H1 (cell line): ENCODE results near the gene IYD. TPM values are rescaled to one million over a fixed set of nuclear protein-coding genes. Genes with fewer than 3 reads are reported as not detected.

Experiments used
- CTCF ChIA-PET: fragments of 300-600 bp; sonication (Branson Sonifier 250); formaldehyde crosslinking; loops from one replicate; lab custom pipeline; 2021; ENCODE audit not compliant: partially characterized antibody; lab: Charles Lee
- POLR2A ChIA-PET: fragments of 300-600 bp; sonication (Branson Sonifier 250); formaldehyde crosslinking; loops from one replicate; lab custom pipeline; 2021; ENCODE audit warnings: inconsistent platforms; ENCODE audit not compliant: partially characterized antibody; lab: Charles Lee
- DNase-seq, 2 experiments: peaks; one replicate each; pipeline versions ENCODE4 v3.0.0 to v3.0.0-alpha.2; 2010 to 2022; ENCODE audit warnings: low spot score in 2 of 2, low read depth in 1 of 2, mixed read lengths in 1 of 2
- FAIRE-seq: peaks from 2 replicates; lab custom pipeline; 2011; peaks lifted over from hg19 to GRCh38; lab: Jason Lieb, UNC
- H2AFZ ChIP-seq: 2 replicates; pipeline ENCODE4 v1.8.1; 2012; ENCODE audit warnings: low read length, inconsistent platforms
- H2AK5ac ChIP-seq: 2 replicates; pipeline ENCODE4 v1.6.1; 2013; ENCODE audit warnings: low read depth, low read length
- H2BK120ac ChIP-seq: replicated peaks from 2 replicates; pipeline ENCODE3; 2013; ENCODE audit warnings: low read depth, low read length, inconsistent platforms
- H2BK12ac ChIP-seq: 2 replicates; pipeline ENCODE4 v1.6.1; 2013; ENCODE audit warnings: low read depth, low read length
- H2BK15ac ChIP-seq: 2 replicates; pipeline ENCODE4 v1.6.1; 2013; ENCODE audit warnings: low read length
- H2BK20ac ChIP-seq: 2 replicates; pipeline ENCODE4 v1.6.1; 2013; ENCODE audit warnings: low read length
- H2BK5ac ChIP-seq: 2 replicates; pipeline ENCODE4 v1.6.1; 2013; ENCODE audit warnings: low read depth, low read length
- H3K14ac ChIP-seq: 2 replicates; pipeline ENCODE4 v1.6.1; 2013; ENCODE audit warnings: inconsistent platforms; ENCODE audit not compliant: insufficient read length
- H3K18ac ChIP-seq: 2 replicates; pipeline ENCODE4 v1.6.1; 2013; ENCODE audit warnings: low read length; ENCODE audit errors: extremely low read depth
- H3K23ac ChIP-seq: 2 replicates; pipeline ENCODE4 v1.6.1; 2013; ENCODE audit warnings: inconsistent platforms; ENCODE audit not compliant: insufficient read length
- H3K23me2 ChIP-seq: 2 replicates; pipeline ENCODE4 v1.6.1; 2013; ENCODE audit warnings: low read depth, low read length
- H3K27ac ChIP-seq: 2 replicates; pipeline ENCODE4 v1.6.1; 2011; ENCODE audit warnings: low read depth, low read length, inconsistent platforms
- H3K27me3 ChIP-seq, 4 experiments: replicated peaks in 1 of 4; 1 replicate in 1 of 4; 2 replicates in 3 of 4; pipeline versions ENCODE4 v1.6.1 to v1.8.1; 2011 to 2013; ENCODE audit warnings: low read length in 3 of 4, mild to moderate bottlenecking in 3 of 4, inconsistent platforms in 2 of 4, mixed read lengths in 2 of 4, moderate library complexity in 1 of 4; ENCODE audit not compliant: control insufficient read depth in 3 of 4, insufficient read depth in 3 of 4; ENCODE audit errors: extremely low read depth in 1 of 4
- H3K36me3 ChIP-seq, 4 experiments: 2 replicates each; pipeline versions ENCODE4 v1.6.1 to v1.8.1; 2011 to 2013; ENCODE audit warnings: mild to moderate bottlenecking in 4 of 4, low read length in 3 of 4, moderate library complexity in 2 of 4, control low read depth in 1 of 4, inconsistent platforms in 1 of 4; ENCODE audit not compliant: insufficient read depth in 4 of 4, control insufficient read depth in 2 of 4
- H3K4ac ChIP-seq: replicated peaks from 2 replicates; pipeline ENCODE3; 2013; ENCODE audit warnings: low read length, low read depth, mixed read lengths, inconsistent platforms; ENCODE audit not compliant: insufficient read length
- H3K4me1 ChIP-seq, 4 experiments: replicated peaks in 1 of 4; 1 replicate in 1 of 4; 2 replicates in 3 of 4; pipeline versions ENCODE4 v1.6.1 to v1.8.1; 2011 to 2013; ENCODE audit warnings: low read length in 3 of 4, inconsistent platforms in 2 of 4, mixed read lengths in 1 of 4; ENCODE audit not compliant: insufficient read depth in 4 of 4, control insufficient read depth in 3 of 4
- H3K4me2 ChIP-seq, 2 experiments: 2 replicates each; pipeline versions ENCODE4 v1.6.1 to v1.8.1; 2011 to 2013; ENCODE audit warnings: low read depth in 2 of 2, low read length in 2 of 2, control low read depth in 1 of 2, inconsistent platforms in 1 of 2, mild to moderate bottlenecking in 1 of 2; ENCODE audit not compliant: insufficient read depth in 1 of 2
- H3K4me3 ChIP-seq, 4 experiments: fragments of 200-600, 300-600 bp in 1 of 4; sonication (generic), shearing (Covaris generic), sonication (Bioruptor Twin) in 1 of 4; 2 replicates each; pipeline versions ENCODE4 v1.5.1 to v1.8.1; 2011 to 2016; ENCODE audit warnings: low read length in 4 of 4, low read depth in 3 of 4, control low read depth in 2 of 4, inconsistent platforms in 2 of 4, mild to moderate bottlenecking in 2 of 4, mixed read lengths in 1 of 4, moderate library complexity in 1 of 4; ENCODE audit not compliant: insufficient read depth in 2 of 4; ENCODE audit errors: extremely low read depth in 1 of 4
- H3K56ac ChIP-seq: replicated peaks from 2 replicates; pipeline ENCODE3; 2013; ENCODE audit warnings: low read depth, mild to moderate bottlenecking, mixed read lengths, low read length, inconsistent platforms; ENCODE audit not compliant: insufficient read length
- H3K79me1 ChIP-seq: 2 replicates; pipeline ENCODE4 v1.6.1; 2013; ENCODE audit warnings: low read depth, low read length, control low read depth
- H3K79me2 ChIP-seq, 2 experiments: 2 replicates each; pipeline versions ENCODE4 v1.6.1 to v1.8.1; 2012 to 2013; ENCODE audit warnings: low read length in 2 of 2, mild to moderate bottlenecking in 2 of 2, inconsistent platforms in 1 of 2; ENCODE audit not compliant: insufficient read depth in 2 of 2, control insufficient read depth in 1 of 2
- H3K9ac ChIP-seq, 4 experiments: replicated peaks in 1 of 4; 1 replicate in 1 of 4; 2 replicates in 3 of 4; pipeline versions ENCODE4 v1.6.1 to v1.8.1; 2011 to 2013; ENCODE audit warnings: low read depth in 3 of 4, low read length in 3 of 4, control low read depth in 2 of 4, mild to moderate bottlenecking in 2 of 4, moderate library complexity in 2 of 4, inconsistent platforms in 1 of 4; ENCODE audit errors: extremely low read depth in 1 of 4
- H3K9me3 ChIP-seq, 2 experiments: 2 replicates each; pipeline versions ENCODE4 v1.6.1 to v1.8.1; 2012 to 2013; ENCODE audit warnings: mild to moderate bottlenecking in 2 of 2, moderate library complexity in 2 of 2, control low read depth in 1 of 2, inconsistent platforms in 1 of 2, low read depth in 1 of 2, low read length in 1 of 2, mixed read lengths in 1 of 2; ENCODE audit not compliant: insufficient read depth in 2 of 2
- H4K20me1 ChIP-seq, 2 experiments: replicated peaks in 1 of 2; 2 replicates each; pipeline versions ENCODE3 to v1.8.1; 2011 to 2013; ENCODE audit warnings: inconsistent platforms in 2 of 2, low read length in 2 of 2, mild to moderate bottlenecking in 1 of 2; ENCODE audit not compliant: insufficient read depth in 2 of 2, control insufficient read depth in 1 of 2
- H4K5ac ChIP-seq: 2 replicates; pipeline ENCODE4 v1.6.1; 2013; ENCODE audit warnings: low read length, low read depth, mixed read lengths, inconsistent platforms; ENCODE audit not compliant: insufficient read length
- H4K8ac ChIP-seq: 2 replicates; pipeline ENCODE4 v1.8.0; 2013; ENCODE audit warnings: mild to moderate bottlenecking, moderate library complexity, low read length, inconsistent platforms; ENCODE audit not compliant: insufficient read depth; ENCODE audit errors: extremely low read depth
- H4K91ac ChIP-seq: replicated peaks from 2 replicates; pipeline ENCODE3; 2013; ENCODE audit warnings: low read length, mixed read lengths, inconsistent platforms; ENCODE audit not compliant: insufficient read length
- BCL11A ChIP-seq, 2 experiments: IDR thresholded peaks; one replicate each; pipeline ENCODE4 v1.6.1; 2011; ENCODE audit warnings: low read depth in 2 of 2, low read length in 2 of 2, mild to moderate bottlenecking in 2 of 2
- CBX5 ChIP-seq: fragments of 300-800, 300-1000 bp; sonication (generic); IDR thresholded peaks from 2 replicates; pipeline ENCODE4 v1.7.1; 2016; ENCODE audit warnings: antibody characterized with exemption, low read length, low read depth
- GTF2F1 ChIP-seq: IDR thresholded peaks from 2 replicates; pipeline ENCODE4 v1.6.1; 2012; ENCODE audit warnings: low read depth, low read length, improper control_type of control experiment, borderline replicate concordance
- JUND ChIP-seq: IDR thresholded peaks from 2 replicates; pipeline ENCODE4 v1.6.1; 2011; ENCODE audit warnings: mild to moderate bottlenecking, improper control_type of control experiment, low read length
- KDM4A ChIP-seq: IDR thresholded peaks from one replicate; pipeline ENCODE4 v1.7.1; 2012; ENCODE audit warnings: low read depth, mild to moderate bottlenecking, moderate library complexity, low read length, inconsistent platforms; ENCODE audit not compliant: severe bottlenecking
- NRF1 ChIP-seq: IDR thresholded peaks from 2 replicates; pipeline ENCODE4 v1.6.1; 2011; ENCODE audit warnings: mild to moderate bottlenecking, low read depth, low read length, improper control_type of control experiment
- RNF2 ChIP-seq: fragments of 200-900, 300-1000 bp; sonication (generic); IDR thresholded peaks from 2 replicates; pipeline ENCODE4 v1.7.1; 2016; ENCODE audit warnings: borderline replicate concordance, low read depth, mild to moderate bottlenecking, antibody characterized with exemption, low read length; ENCODE audit not compliant: poor library complexity, severe bottlenecking; ENCODE audit errors: missing control alignments
- SIN3A ChIP-seq, 2 experiments: IDR thresholded peaks in 1 of 2; conservative IDR thresholded peaks in 1 of 2; 2 replicates each; pipeline ENCODE4 v1.6.1; 2011 to 2012; ENCODE audit warnings: low read length in 2 of 2, improper control_type of control experiment in 1 of 2, low read depth in 1 of 2, mild to moderate bottlenecking in 1 of 2
- SUZ12 ChIP-seq: fragments of 200-600 bp; sonication (generic); IDR thresholded peaks from 2 replicates; pipeline ENCODE4 v1.6.1; 2012; ENCODE audit warnings: mild to moderate bottlenecking, inconsistent platforms, low read length, moderate library complexity, mixed read lengths
- TCF12 ChIP-seq: IDR thresholded peaks from 2 replicates; pipeline ENCODE4 v1.6.1; 2011; ENCODE audit warnings: low read depth, mild to moderate bottlenecking, low read length
- WGBS, 2 experiments: shearing (Covaris generic) in 1 of 2; methylation state at CpG; one replicate each; pipeline versions ENCODE4 v1.1.6 to v1.1.7; 2013 to 2015; ENCODE audit warnings: low lambda C conversion rate in 2 of 2, mixed read lengths in 2 of 2, inconsistent platforms in 1 of 2, low coverage in 1 of 2, missing lambda C conversion rate in 1 of 2; ENCODE audit not compliant: insufficient replicate concordance in 2 of 2, insufficient coverage in 1 of 2, insufficient read length in 1 of 2; ENCODE audit errors: extremely low coverage in 1 of 2, missing lambda C conversion rate in 1 of 2; 5-methylcytosine and 5-hydroxymethylcytosine counted together
- polyA plus RNA-seq, 7 experiments: library from polyadenylated mRNA; depleted of rRNA in 3 of 7; stranded (reverse) in 5 of 7; unstranded in 2 of 7; fragments of >200 nt in 5 of 7; fragments of 200-250 nt in 2 of 7; gene quantifications; 1 replicate in 5 of 7; 2 replicates in 1 of 7; 4 replicates in 1 of 7; pipeline versions ENCODE4 v1.2.1 to v1.2.3, GENCODE V29; 2011 to 2013; ENCODE audit warnings: missing spikeins in 2 of 7, mixed read lengths in 2 of 7
- total RNA-seq: library from RNA; stranded (reverse); fragmentation: NEBNext Ultra II Directional; extraction: Animal tissue kit (Norgen Biotek cat#: 25700); gene quantifications from 2 replicates; pipeline ENCODE4 v1.2.1, GENCODE V29; 2021
- TF ChIP-seq, protein P1 (sequence below): IDR thresholded peaks from 2 replicates; pipeline ENCODE4 v1.6.1; 2012; ENCODE audit warnings: inconsistent platforms

Gene IYD
- total and polyA plus RNA-seq, 2 of the 8 experiments (the other 6 are each of a cell fraction or from before 2014, with no cell fraction given) = not detected

DNA sequence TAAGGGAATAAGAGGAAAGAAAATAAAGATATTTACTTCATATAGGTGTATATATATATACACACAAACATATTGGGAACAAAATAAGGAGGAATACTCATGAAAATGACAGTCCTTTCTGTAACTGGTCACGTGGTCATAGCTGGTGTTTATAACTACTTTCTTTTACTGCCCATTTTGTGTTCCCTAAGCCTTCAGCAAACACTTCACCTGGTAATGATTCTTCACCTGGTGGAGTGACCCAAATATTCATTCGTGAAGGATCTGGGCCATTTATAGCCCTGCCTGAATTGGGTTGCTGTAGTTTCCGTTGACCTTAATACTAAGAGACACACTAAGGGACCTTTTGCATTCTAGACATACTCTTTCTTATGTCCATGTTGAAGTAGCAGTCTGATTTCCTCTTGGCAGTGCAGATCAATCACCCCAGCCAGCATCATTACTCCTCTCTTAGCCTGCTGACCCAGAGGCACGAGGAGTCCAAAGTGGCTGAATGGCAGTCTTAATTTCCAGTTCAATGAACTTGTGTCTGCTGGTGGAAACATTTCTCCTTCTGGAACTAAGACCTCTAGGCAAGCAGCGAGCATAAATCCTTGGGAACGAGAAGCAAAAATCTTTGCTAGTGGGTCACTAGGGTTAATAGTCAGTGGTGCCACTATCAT lies 39.9 kb upstream of the IYD start:
- H3K79me2 ChIP-seq = no peaks in the 10 kb centered on the region
- H3K23me2 ChIP-seq = no peaks in the 10 kb centered on the region; the same call in 1 of the 2 replicates
- H3K9me3 ChIP-seq = no peaks in the 10 kb centered on the region
- no peak overlapping the region for H3K4ac ChIP-seq
- no peak overlapping the region for H2BK5ac ChIP-seq
- H2BK12ac ChIP-seq = no peak overlapping the region
- no peak overlapping the region for H3K56ac ChIP-seq
- no peaks in the 10 kb centered on the region for H3K27me3 ChIP-seq
- H3K27ac ChIP-seq = no peak overlapping the region
- H2BK15ac ChIP-seq = no peak overlapping the region
- H3K4me1 ChIP-seq = no peaks in the 10 kb centered on the region
- H3K36me3 ChIP-seq = no peaks in the 10 kb centered on the region; a peak in 1 of 8 replicates
- no peak overlapping the region for H2AK5ac ChIP-seq
- H2BK120ac ChIP-seq = no peak overlapping the region
- H4K8ac ChIP-seq = no peak overlapping the region
- H4K5ac ChIP-seq = no peak overlapping the region
- H2AFZ ChIP-seq = no peak overlapping the region
- peaks cover 0 to 4% of the 10 kb centered on the region in 2 experiments for H4K20me1 ChIP-seq
- no peak overlapping the region for H3K9ac ChIP-seq
- no peak overlapping the region for H3K4me3 ChIP-seq
- no peak overlapping the region for H3K4me2 ChIP-seq
- H3K23ac ChIP-seq = no peak overlapping the region
- no peak for DNase-seq
- no peak for FAIRE-seq
- H3K79me1 ChIP-seq = no peaks in the 10 kb centered on the region
- no peak overlapping the region for H3K14ac ChIP-seq
- TF ChIP-seq, protein P1, sequence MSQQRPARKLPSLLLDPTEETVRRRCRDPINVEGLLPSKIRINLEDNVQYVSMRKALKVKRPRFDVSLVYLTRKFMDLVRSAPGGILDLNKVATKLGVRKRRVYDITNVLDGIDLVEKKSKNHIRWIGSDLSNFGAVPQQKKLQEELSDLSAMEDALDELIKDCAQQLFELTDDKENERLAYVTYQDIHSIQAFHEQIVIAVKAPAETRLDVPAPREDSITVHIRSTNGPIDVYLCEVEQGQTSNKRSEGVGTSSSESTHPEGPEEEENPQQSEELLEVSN = no peak
- no peak for TF ChIP-seq RNF2
- no peak for TF ChIP-seq NRF1
- no peak for TF ChIP-seq TCF12
- TF ChIP-seq JUND = no peak
- TF ChIP-seq CBX5 = no peak
- TF ChIP-seq BCL11A (IDR thresholded peaks at IDR 0.05; ENCODE audit: low read depth in 2 of 2, low read length in 2 of 2) = no peak
- TF ChIP-seq GTF2F1 = no peak
- no peak for TF ChIP-seq SIN3A (conservative IDR thresholded peaks at IDR 0.05 in 1 of 2, IDR thresholded peaks at IDR 0.05 in 1 of 2; ENCODE audit: low read depth in 1 of 2, low read length in 2 of 2)
- no peak for TF ChIP-seq KDM4A
- no peak for TF ChIP-seq SUZ12
- ChIA-PET CTCF (no interaction called here), POLR2A (no interaction called here)
- H2BK20ac ChIP-seq = no peak overlapping the region
- 86% methylated on average over 6 of the region's 6 CpGs; no CpG with 5 or more reads in 1 of the 2 experiments for WGBS, 2 experiments
- no peak overlapping the region for H4K91ac ChIP-seq
- no peak overlapping the region for H3K18ac ChIP-seq
